T-helper 2 cell (primary cell): Measurements from ENCODE around the gene ORM1.

Source experiments
- DNase-seq, 5 experiments: peaks; one replicate each; pipeline versions ENCODE4 v3.0.0 to v3.0.0-alpha.2; 2012 to 2022

The ORM1 gene

DNA sequence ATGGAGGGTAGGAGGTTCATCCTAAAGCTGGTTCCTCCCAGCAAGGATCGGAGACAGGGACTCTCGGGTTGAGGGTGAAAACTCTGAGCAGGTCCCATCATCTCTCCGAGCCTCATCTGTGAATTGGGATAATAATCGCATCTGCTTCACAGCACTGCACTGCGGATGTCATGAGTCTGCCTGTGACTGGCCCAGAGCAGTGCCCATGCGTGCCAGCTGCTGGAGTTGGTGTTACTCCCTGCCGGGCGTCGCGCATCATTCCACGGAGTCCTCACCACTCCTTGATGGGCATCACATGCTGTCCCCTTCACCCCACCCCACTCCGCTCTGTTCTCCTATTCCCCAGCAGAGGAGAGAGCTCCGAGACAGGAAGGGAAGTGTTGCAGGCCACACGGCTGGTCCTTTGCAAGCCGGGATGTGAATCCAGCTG is 35.1 kb upstream of the ORM1 start:
- no peak for DNase-seq

GRCh38 chr9:114288193-114289091 is 34.5 kb upstream of the ORM1 start:
- no peak for DNase-seq

DNA sequence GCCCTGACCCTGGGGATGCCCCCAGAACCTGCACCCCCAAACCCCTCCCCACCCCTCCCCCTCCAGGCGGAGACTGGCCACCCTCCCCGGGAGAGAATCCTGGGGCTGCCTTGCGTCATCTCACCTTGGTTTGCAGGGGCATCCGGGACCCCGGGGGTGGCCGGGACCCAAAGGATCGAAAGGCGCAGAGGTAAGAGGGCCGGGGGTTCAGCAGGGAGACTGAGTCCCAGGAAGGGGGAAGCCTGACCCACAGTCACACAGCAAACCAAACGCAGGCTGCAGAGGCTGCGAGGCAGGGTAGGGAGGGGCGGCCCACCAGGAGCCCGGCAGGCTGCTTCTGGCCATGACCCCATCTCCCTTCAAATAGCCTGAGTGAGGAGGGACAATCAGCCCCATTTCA is 33.8 kb upstream of the ORM1 start:
- DNase-seq = no peak

- no peak for DNase-seq
Measured at GRCh38 chr9:114289571-114290481, 33.1 kb upstream of the ORM1 start.

GRCh38 chr9:114290561-114290986 is 32.3 kb upstream of the ORM1 start:
- DNase-seq = no peak

DNA sequence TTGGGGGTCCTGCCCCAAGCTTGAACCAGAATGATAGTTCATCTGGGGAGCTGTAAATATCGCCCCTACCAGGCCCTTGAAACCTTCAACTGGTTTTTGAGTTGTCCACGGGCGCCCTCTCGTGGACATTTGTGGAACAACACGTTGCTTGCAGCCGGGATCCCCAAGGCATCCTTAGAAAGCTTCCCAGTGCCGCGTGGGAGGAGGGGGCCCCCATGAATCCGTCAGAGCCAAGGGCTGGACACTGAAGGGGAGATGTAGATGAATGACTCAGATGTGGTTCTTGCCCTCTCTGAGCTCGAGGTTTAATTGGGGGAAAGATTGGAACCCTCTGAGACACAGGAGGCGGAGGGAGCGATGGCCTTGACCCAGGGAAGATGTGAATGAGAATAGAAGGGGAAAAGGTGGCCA is 31.8 kb upstream of the ORM1 start:
- DNase-seq = peak; percentile 25 to 57 (median 52)

DNA sequence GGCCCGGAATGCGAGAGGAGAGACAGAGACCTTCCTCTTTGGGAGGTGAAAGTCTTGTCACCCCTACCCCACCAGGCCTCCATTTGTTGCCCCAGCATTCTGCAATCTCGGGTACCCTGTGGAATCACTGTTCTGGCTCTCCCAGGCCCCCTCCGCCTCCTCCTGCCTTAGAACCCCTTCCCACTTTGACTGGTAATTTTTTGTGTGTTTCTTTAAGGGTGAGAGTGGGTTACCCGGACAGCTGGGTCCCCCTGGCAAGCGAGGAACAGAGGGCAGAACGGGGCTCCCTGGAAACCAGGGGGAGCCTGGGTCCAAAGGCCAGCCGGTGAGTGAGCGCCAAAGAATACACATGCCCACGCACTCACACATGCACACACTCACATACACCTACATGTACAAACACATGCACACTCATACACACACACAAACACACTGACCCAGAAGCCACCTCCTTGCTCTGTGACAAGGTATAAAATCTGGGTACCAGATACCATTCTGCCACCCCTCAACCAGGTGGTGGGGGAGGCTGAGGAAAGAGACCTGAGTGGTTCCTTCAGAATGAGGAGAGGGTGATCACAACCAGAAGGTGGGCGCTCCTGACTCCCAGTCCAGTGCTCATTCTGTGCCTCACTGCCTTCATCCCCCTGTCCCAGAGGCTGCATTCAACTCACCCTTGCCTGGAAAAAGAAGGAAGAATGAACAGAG is 30.9 kb upstream of the ORM1 start:
- DNase-seq = no peak

GRCh38 chr9:114294664-114295063 is 28.2 kb upstream of the ORM1 start:
- no peak for DNase-seq

GRCh38 chr9:114296338-114296737 is 26.6 kb upstream of the ORM1 start:
- no peak for DNase-seq

DNA sequence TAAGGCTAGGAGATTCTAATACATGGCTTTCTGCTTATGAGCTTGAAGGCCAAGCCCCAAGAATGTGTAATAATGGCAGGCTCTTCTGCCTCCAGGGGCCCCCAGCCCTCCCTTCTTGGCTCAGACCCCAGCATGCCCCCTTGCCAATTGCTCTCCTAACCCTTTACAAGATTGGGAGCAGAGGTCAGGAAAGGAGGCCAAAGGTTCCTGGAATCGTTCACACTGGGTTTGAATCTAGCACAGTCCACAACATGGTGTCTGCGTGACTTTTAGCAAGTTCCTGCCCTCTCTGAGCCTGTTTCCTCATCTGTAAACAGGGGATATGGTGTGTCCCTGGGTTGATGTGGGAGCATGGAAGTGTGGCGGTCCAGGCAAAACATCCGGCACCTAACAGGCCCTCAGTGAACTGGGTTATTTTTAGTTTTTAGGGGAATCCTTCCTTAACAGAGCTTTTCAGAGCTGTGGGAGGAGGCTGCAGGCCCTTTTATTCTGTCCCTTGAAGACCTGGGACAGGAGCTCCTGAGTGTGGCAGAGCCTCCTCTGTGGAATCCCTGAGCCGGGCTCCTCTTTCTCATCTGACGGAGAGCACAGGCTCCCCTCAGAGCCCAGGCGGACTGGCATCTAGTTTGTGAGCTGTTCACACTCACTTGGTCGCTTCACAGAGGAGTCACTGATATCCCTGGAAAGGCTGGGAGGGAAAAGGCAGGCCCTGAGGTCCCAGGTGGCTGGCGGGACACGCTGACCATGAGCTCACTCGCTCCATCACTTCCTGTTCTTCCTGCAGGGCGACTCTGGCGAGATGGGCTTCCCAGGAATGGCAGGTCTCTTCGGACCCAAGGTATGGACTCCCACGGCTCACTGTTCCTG is 23.4 kb upstream of the ORM1 start:
- DNase-seq = no peak

DNA sequence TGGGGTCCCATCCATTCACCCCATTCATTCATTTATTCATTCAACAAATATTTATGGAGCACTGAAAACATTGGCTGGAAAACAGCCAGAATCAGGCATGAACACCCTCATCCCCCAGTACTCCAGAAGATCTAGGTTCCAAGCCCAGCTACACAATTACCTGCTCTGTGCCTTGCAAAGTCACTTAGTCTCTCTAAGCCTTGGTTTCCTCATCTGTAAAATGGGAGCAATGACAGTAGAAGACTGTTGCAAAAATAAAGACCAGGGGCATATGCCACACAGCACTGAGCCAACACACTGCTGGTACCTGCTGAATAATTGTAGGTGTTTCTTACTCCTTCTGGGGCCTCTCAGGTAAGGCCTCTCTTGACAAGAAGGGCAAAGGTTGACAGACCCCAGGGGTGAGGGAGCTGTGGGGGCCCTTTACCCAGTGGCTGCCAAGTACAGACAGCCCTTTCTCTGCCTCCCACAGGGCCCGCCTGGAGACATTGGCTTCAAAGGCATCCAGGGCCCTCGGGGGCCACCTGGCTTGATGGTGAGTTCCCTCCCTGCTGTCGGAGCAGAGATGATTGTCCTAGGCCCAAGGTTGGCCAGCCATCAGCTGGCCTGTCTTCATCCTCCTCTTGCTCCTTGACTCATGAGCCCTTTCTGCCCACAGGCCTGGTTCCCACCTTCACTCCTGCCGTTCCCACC is 22.6 kb upstream of the ORM1 start:
- DNase-seq = no peak

- DNase-seq = no peak
Measured at GRCh38 chr9:114300846-114301797, 21.8 kb upstream of the ORM1 start.

DNA sequence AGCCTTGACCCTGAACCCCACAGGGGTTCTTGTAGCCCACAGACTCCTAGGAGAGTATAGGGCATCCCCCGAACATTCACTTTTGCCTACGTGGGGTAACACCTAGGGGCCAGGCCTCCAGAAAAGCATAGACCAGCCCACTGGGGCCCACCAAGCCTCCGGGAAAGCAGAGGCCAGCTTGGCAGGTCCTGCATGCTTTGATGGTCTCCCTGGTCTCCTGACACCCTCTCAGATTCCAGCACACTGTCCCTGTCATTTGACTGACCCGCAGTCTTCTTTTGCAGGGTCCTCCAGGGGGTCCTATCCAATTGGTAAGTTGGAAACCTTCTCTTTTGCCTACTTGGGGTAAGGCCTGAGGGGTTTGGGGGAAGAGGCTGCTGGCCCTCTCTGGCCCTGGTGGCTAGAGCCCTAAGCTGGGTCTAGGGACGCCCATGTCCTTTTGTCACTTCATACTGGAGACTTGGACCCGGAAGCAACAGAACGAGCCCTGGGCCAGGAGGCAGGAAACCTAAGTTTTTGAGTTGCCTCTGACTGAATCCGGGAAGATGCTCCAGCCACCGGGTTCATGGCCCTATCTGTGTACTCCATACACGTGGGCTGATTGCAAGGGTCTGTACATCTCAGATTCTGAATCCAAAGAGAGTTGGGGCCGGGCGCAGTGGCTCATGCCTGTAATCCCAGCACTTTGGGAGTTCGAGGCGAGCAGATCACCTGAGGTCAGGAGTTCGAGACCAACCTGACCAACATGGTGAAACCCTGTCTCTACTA is 20.9 kb upstream of the ORM1 start:
- no peak for DNase-seq

- DNase-seq = no peak
Measured at GRCh38 chr9:114302727-114303126, 20.2 kb upstream of the ORM1 start.

- DNase-seq = no peak
Measured at GRCh38 chr9:114303571-114303970, 19.3 kb upstream of the ORM1 start.

DNA sequence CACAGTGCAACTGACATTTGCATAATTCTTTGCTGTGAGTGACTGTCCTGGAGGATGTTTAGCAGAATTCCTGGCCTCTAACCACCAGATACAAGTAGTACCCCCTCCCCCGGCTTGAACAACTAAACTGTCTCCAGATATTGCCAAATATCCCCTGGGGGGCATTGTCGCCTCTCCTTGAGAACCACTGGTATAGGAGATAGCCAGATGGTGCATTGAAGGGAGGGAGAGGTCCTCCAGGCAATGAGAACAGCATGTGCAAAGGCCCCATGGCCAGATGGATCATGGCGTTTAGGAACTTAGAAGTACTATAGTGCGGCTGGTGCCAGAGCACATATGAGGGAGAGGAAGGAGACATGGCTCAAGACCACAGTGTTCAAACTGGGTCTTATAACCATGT is 18.9 kb upstream of the ORM1 start:
- DNase-seq = no peak

DNA sequence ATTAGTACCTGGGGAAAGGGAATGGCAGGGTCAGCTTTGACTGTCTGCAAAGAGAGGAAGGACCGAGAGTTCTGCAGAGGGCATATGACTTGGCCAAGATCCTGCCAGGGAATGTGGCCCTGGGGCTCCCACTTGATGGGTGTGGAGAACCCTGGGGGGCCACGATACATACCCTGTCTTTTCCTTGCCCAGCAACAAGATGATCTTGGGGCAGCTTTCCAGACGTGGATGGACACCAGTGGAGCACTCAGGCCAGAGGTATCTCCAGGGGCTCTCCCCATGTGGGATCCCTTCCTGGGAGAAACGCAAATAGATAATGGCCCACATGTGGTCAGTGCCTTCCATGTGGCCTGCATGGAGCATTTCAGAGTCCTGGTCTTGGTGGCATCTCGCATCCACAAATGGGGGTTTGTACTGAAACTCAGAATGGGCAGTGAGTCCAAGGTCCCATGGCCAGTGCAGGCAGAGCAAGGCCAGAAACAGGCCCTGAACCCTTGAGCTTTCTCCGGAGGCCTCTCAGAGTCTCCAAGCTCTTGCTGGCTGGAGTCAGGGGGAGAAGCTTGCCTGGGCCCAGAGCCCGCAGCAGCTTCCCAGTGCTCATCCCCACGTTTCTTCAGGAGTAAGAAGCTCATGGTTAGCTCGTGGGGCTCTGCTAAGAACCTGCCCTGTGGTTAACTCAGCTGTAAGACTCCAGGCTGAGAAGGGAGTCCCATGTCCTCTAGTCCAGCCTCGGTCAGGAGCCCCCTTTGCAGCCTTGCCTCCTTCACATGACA is 18.3 kb upstream of the ORM1 start:
- DNase-seq = no peak

DNA sequence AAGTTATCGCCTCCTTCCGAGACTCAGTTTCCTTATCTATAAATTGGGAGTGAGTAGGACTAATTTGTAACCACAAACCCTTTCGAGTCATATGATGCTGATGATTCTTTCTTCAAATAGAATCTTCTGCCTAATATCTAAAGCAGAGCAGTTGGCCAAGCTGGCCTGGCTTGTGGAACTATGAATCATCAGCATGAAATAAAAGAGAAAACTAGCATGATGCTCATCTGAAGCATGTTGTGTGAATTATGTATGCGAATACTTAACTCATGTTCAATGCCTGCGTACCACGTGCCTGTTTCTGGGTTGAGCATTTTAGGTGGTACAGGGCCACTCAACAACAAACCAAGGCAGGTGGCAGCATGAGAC is 15.0 kb upstream of the ORM1 start:
- DNase-seq = no peak
